Psoas muscle (tissue), 8 donors: Measurements from ENCODE around the gene CUBN. TPM values are rescaled to one million over a fixed set of nuclear protein-coding genes. Genes with fewer than 3 reads are reported as not detected.

Experiments used
- ATAC-seq, 4 donors: fragments of 200-7000 bp; cut with Tn5 transposase; one replicate each; pipeline ENCODE4 v1.9.1; 2020; ENCODE audit warnings: moderate library complexity in 3 of 4, mild to moderate bottlenecking in 2 of 4
- DNase-seq, 2 donors: peaks; one replicate each; pipeline ENCODE4 v3.0.0-alpha.2; 2020
- H3K27ac ChIP-seq: fragments of 200-600 bp; one replicate; pipeline ENCODE4 v1.8.0; 2022
- H3K27me3 ChIP-seq, 3 donors: fragments of 200-600 bp in 1 of 3; one replicate each; pipeline versions ENCODE4 v1.6.1 to v1.8.0; 2013 to 2022; ENCODE audit warnings: low read length in 2 of 3, mild to moderate bottlenecking in 2 of 3, moderate library complexity in 1 of 3; ENCODE audit not compliant: insufficient read depth in 3 of 3
- H3K36me3 ChIP-seq, 2 donors: fragments of 200-600 bp in 1 of 2; one replicate each; pipeline versions ENCODE4 v1.6.1 to v1.8.0; 2013 to 2022; ENCODE audit warnings: low read depth in 1 of 2, mild to moderate bottlenecking in 1 of 2, moderate library complexity in 1 of 2; ENCODE audit not compliant: insufficient read depth in 1 of 2
- H3K4me1 ChIP-seq: fragments of 200-600 bp; one replicate; pipeline ENCODE4 v1.8.0; 2022
- H3K4me3 ChIP-seq: fragments of 200-600 bp; one replicate; pipeline ENCODE4 v1.8.0; 2022; ENCODE audit warnings: mild to moderate bottlenecking
- H3K9me3 ChIP-seq: fragments of 200-600 bp; one replicate; pipeline ENCODE4 v1.8.0; 2022
- WGBS, 3 donors: extraction: QIAGEN DNeasy Blood & Tissue Kit; methylation state at CpG; one replicate each; pipeline versions ENCODE4 v1.1.6 to v1.1.7; 2013; 5-methylcytosine and 5-hydroxymethylcytosine counted together
- intact Hi-C, 2 donors: fragments of 100-400 bp; cut with DNase I; formaldehyde crosslinking; loops; one replicate each; pipeline versions ENCODE4 v1.11.0 to v1.14.2; 2022
- polyA plus RNA-seq, 3 donors: library from polyadenylated mRNA; stranded (reverse); fragments of 200-250 nt; gene quantifications; one replicate each; pipeline ENCODE4 v1.2.3, GENCODE V29; 2013
- total RNA-seq, 4 donors: library from RNA; stranded (reverse); fragmentation: NEBNext Ultra II Directional in 2 of 4; extraction: Animal tissue kit (Norgen Biotek cat#: 25700) in 2 of 4; gene quantifications; one replicate each; pipeline versions ENCODE4 v1.2.1 to v1.2.4, GENCODE V29; 2021 to 2023
- TF ChIP-seq, protein P1 (sequence below): fragments of 200-600 bp; IDR thresholded peaks from one replicate; pipeline ENCODE4 v1.8.0; 2022; ENCODE audit warnings: antibody characterized with exemption
- donor health status: healthy with polysubstance abuse.
- donor health status: DM: no; HTN: no; CAD: no; lungs with moderate emphysema.
- donor health status: Bipolar disorder and iron deficiency.
- donor health status: healthy.
- donor health status: DM: yes; HTN: yes; CAD: no.
- donor health status: DM: no; HTN: no; CAD: no.
- donor health status: DM: no; HTN: no; CAD: no.
- donor health status: DM: yes; HTN: yes; CAD: no.

The CUBN gene
- total and polyA plus RNA-seq, 7 donors, result 0.07 to 1.1 (median 0.22) TPM

DNA sequence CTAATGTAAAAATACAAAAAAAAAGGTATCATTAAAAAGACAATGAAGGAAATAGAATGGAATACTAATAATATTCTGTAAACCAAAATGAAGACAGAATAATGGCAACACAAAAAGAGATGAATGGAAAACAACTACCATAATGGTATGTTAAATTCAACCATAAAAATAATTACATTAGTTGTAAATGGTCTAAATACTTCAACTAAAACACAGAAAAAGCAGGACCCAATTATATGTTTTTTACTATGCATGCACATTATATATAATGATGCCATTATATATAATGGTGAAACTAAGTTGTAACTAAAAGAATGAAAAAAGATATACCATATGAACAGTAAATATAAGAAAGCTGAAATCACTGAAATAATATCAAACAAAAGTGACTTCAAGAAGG is 76.5 kb downstream of the CUBN start:
- no peak overlapping the region for H3K27ac ChIP-seq
- H3K27me3 ChIP-seq, result no peaks in the 10 kb centered on the region
- DNase-seq (no peak), ATAC-seq (no peak)
- H3K36me3 ChIP-seq, result no peaks in the 10 kb centered on the region
- no peaks in the 10 kb centered on the region for H3K4me1 ChIP-seq
- intact Hi-C loops, result no loop called here
- TF ChIP-seq, protein P1, sequence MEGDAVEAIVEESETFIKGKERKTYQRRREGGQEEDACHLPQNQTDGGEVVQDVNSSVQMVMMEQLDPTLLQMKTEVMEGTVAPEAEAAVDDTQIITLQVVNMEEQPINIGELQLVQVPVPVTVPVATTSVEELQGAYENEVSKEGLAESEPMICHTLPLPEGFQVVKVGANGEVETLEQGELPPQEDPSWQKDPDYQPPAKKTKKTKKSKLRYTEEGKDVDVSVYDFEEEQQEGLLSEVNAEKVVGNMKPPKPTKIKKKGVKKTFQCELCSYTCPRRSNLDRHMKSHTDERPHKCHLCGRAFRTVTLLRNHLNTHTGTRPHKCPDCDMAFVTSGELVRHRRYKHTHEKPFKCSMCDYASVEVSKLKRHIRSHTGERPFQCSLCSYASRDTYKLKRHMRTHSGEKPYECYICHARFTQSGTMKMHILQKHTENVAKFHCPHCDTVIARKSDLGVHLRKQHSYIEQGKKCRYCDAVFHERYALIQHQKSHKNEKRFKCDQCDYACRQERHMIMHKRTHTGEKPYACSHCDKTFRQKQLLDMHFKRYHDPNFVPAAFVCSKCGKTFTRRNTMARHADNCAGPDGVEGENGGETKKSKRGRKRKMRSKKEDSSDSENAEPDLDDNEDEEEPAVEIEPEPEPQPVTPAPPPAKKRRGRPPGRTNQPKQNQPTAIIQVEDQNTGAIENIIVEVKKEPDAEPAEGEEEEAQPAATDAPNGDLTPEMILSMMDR, result no peak
- H3K9me3 ChIP-seq, result no peaks in the 10 kb centered on the region
- H3K4me3 ChIP-seq, result no peak overlapping the region

GRCh38 chr10:17051851-17052250 is 77.8 kb downstream of the CUBN start:
- 86 to 91% (median 89%) methylated on average over 3 of the region's 3 CpGs for WGBS, 3 donors

GRCh38 chr10:17049195-17049594 is 80.4 kb downstream of the CUBN start:
- no peaks in the 10 kb centered on the region for H3K9me3 ChIP-seq
- H3K27me3 ChIP-seq, result no peaks in the 10 kb centered on the region
- H3K4me3 ChIP-seq, result no peak overlapping the region
- no peaks in the 10 kb centered on the region for H3K36me3 ChIP-seq
- 68 to 79% (median 72%) methylated on average over 1 of the region's 1 CpG for WGBS, 3 donors
- H3K4me1 ChIP-seq, result no peaks in the 10 kb centered on the region
- DNase-seq, result no peak
- TF ChIP-seq, protein P1, result no peak
- no peak overlapping the region for H3K27ac ChIP-seq
- intact Hi-C loops, result no loop called here
- no peak for ATAC-seq

More at GRCh38 chr10:17051851-17052250, 77.8 kb downstream of the CUBN start:
- Histone ChIP-seq H3K36me3 (no peaks in the 10 kb centered on the region), H3K4me3 (no peak overlapping the region), H3K27me3 (no peaks in the 10 kb centered on the region), H3K27ac (no peak overlapping the region), H3K9me3 (no peaks in the 10 kb centered on the region), H3K4me1 (no peaks in the 10 kb centered on the region)
- DNase-seq (no peak), ATAC-seq (no peak)
- intact Hi-C loops, result no loop called here
- TF ChIP-seq, protein P1, result no peak

- Histone ChIP-seq H3K4me1 (no peaks in the 10 kb centered on the region), H3K27ac (no peak overlapping the region), H3K4me3 (no peak overlapping the region), H3K27me3 (no peaks in the 10 kb centered on the region), H3K36me3 (no peaks in the 10 kb centered on the region), H3K9me3 (no peaks in the 10 kb centered on the region)
- no peak for DNase-seq
- WGBS, 3 donors, result 80 to 85% (median 83%) methylated on average over 3 of the region's 3 CpGs
- intact Hi-C loops, result no loop called here
- ATAC-seq, result no peak
- TF ChIP-seq, protein P1, result no peak
Measured at GRCh38 chr10:17047908-17048307, 81.7 kb downstream of the CUBN start.

DNA sequence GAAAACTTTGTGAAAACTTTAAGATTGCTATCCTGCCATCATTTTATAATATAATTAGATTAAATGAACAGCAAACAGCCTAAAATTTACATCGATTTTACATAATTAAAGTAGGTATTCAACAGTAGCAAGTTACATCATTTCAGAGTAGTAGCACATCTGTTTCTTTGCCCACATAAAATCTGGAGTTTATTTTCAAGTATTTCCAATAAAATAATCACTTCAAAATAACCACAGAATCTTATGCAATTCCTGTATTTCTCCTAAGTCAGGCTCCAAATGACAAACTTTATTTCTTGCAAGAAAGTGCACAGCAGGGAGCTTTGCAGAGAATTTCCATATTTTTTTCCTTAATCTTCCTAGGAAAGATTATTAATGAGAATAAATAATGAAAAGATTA is 82.6 kb downstream of the CUBN start:
- H3K4me1 ChIP-seq, result no peaks in the 10 kb centered on the region
- ATAC-seq (no peak), DNase-seq (no peak)
- H3K36me3 ChIP-seq, result no peaks in the 10 kb centered on the region
- no peak overlapping the region for H3K4me3 ChIP-seq
- no peaks in the 10 kb centered on the region for H3K9me3 ChIP-seq
- TF ChIP-seq, protein P1, result no peak
- 79 to 89% (median 87%) methylated on average over 1 of the region's 1 CpG for WGBS, 3 donors
- H3K27ac ChIP-seq, result no peak overlapping the region
- intact Hi-C loops, result no loop called here
- no peaks in the 10 kb centered on the region for H3K27me3 ChIP-seq
